GM18907 (cell line): Measurements from ENCODE around the gene AHCYL1.
"Not testable (repeated sequence)": the region's sequence is repeated elsewhere in the genome, so short reads cannot be mapped to it uniquely, and the experiment has no call there.

ENCODE experiments used
- ATAC-seq: cut with Tn5 transposase; IDR thresholded peaks from one replicate; pipeline ENCODE4 v1.9.1; 2021; ENCODE audit warnings: mild to moderate bottlenecking, moderate library complexity; ENCODE audit not compliant: unreplicated experiment

Gene AHCYL1

DNA sequence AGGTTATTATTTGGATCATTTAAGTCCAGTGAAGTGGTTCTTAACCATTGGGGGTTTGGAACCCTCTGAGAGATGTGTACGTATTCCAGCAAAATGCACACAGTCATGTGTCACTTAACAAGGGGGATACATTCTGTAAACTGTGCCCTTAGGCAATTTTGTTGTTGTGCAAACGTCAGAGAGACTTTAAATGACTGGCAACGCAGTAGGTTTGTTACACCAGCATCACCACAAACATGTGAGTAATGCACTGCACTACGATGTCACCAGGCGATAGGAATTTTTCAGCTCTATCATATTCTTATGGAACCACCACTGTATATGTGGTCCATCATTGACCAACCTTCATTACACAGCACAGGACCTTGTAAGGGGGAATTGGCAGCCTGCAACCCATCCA lies 11.9 kb downstream of the AHCYL1 start:
- no peak for ATAC-seq

DNA sequence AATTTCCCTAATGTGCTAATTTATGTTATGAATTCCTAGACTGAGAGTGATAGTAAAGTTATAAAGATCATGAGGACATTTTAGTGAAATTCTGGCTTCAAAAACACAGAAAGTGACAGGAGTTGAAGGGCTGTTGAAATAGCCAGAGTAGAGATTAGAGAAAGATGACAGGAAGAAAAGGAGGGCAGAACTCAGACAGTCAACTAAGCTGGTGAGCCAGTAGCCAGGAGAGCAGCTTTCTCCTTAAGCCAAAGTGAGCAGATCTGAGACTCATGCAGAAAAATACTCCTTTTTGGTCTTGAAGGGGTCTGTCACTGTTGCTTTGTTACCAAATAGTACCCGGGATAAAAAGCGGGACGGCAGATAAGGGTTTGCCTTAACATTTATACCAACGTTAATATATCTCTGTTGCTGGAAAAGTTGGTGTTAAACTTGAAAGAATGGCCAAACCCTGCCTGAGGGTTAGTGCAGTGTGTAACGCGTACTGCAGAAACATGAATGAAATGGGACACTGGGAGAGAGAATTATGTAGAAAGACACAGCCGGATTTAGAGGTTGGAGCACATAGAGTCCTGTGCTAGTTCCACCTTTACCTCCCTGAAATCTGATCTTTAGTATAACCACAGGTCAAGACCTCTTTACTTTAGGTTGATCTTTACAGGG lies 12.8 kb downstream of the AHCYL1 start:
- no peak for ATAC-seq

DNA sequence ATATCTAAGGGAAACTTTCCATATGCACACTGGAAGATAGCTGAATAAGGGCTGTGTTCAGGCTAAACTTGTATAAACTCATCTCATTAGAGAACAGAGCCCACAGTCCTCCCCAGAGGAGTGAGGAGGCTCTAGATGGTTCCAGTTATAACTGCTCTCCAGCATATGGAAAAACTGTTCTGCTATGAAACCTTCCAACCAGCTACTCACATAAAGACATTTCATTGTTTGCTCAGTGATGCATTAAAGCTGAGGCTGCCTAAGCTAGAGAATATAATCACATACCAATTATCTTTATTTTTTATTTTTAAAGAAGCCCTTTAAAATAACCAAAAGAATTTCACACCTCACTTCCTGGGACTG lies 13.3 kb downstream of the AHCYL1 start:
- no peak for ATAC-seq

DNA sequence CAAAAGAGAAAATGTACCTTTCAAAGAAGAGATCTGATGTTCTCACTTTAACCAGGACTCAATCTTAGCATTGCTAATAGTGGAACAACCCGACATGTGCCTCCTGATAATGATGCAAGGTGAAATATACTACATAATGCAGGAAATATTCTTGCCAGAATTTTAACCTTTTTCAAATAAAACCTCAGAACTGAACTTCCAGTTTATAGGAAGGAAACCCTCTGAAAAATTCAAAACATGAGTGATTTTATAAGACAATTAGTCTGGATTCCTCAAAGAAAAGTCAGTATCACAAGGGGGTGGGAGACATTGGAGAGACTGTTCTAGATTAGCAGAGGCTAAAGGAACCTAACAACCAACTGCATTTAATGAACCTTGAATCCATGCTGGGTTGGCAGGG lies 18.1 kb downstream of the AHCYL1 start:
- ATAC-seq, result no peak

DNA sequence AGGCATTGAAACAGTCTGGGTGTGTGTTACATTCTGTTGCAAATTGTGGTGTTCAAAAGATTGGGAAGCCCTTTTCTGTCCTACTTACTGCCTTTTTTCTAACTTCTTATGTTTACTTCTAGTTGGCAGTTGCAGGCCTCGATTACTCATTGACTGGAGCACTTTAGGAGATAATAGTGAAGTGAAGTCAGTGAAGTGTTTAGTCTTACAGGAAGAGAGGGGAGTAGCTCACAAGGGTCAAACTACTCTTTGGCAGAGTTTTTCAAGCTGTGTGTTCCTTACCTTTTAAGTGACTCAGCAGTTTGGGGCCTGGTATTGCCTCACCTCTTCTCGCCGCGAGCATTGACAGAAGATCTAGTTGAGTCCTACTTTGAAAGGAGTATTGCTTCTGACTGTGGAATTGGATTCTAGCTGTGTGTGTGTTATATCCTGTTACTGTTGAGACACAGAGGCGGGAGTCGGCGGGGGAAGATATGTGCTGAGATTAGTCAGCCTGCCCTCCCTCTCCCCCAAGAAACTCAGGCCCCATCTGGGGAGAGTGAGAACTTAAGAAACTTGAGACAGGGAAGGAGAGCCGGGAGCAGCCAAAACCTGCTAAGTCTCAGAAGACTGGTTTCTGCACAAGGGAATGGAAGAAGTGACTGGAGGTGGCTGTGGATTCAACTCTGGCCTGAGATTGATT lies 19.3 kb downstream of the AHCYL1 start:
- peak; percentile 85 for ATAC-seq

DNA sequence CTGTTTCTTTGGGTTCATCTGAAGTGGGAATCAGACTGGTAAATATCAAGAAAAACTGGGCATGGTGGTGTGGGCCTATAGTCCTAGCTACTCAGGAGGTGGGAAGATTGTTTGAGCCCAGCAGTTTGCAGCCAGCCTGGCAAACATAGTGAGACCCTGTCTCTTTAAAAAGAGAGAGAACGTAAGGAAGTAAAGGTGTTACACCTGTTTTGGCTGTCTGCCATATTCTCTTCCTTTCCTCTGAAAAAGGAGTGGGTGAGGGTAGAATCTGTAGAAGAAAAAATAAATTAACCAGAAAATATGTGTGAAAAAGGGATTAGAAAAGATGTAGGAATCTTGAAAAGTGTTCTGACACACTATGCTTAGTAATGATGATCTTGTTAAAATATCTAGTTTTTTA lies 20.0 kb downstream of the AHCYL1 start:
- ATAC-seq, result no peak

DNA sequence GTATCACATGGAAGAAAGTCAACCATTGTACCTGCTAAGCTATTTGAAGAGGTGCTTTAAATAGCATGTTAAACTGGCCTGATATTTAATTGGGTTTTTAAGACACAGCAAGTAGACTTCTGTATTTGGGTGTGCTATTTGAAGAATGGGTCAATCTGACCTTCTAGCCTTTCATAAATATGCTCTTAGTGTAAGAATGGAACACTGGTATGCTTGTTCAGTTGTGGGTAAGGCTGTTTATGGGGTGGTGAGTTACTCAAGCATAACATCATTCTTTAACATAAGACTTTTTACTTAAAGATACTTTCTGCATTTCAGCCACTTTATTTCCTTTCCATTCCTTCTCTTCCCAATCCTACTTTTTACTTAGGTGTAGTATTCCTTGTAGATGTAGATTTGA lies 21.4 kb downstream of the AHCYL1 start:
- ATAC-seq, result no peak

DNA sequence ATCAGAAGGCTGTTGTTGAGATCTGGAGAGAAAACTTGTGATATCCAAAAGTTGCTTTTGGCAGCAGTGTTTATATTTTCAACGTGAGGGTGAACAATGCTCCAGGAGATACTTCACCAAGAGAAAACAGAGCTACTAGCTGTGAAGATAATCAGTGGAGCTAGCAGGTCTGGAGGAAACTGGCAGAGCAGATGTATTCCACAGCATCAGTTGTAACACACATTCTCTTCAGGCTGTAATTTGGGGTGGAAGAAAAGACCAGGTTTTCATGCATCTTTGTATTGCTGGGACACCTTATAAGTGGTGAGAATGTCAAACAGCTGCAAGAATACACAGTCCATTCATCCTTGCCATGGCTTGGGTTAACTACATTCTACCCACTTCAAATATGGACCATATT lies 22.0 kb downstream of the AHCYL1 start:
- no peak for ATAC-seq

DNA sequence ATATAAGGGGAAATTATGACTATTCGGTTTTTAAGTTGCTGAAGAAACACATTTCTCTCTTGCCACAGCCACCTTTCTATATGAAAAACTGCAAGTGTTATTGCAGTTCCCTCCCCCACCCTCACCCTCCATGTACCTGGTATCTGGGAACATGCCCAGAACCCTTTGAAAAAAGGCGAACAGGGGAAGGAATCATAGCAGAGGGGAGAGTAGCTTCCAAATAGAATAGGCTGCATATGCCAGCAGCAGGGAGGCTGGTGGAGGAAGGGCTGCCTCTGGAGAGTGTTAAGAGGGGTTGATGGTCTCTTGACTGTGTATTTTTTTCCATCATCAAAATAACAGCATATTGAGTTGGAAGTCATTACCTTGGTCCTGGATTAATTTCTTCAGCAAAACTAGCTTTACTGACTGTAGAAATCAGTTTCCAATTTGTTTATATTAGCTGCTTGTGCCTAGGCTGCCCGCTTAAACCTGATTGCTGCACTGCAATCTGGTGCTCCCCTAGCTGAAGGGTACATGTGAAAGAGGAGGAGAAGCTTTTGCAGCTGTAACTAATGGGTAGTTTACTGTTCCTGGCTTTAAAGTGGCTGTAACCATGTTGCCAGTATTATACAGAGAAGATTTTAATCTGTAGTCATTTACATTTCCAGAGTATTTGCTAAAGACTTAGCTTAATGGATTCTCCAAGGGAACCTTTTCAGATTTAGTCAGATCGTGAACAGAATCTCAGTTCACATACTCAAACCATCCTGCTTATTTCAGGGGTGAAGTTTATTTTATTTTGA lies 22.7 kb downstream of the AHCYL1 start:
- no peak for ATAC-seq

DNA sequence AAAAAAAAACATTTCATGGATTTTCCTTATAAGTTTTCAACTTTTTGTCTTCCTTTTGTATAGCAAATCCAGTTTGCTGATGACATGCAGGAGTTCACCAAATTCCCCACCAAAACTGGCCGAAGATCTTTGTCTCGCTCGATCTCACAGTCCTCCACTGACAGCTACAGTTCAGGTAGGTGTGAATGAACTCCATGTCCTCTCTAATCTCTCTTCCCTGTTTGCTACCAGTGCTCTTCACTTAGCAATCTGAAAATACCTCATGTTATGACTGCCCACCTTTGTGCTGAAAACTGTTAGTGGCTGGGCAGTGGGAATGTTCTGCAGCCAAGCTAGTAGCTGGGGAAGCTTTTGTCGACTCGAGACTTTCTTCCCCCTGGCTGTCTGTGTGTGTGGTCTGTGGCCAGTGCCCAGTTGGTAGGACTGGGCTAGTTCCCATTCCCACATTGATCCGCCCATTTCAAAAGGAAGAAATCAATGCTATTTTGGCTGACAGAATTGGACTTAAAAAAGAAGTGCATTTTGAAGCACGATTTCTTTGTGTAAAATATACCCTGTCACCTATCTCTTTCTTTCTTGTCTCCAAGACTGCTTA lies 24.5 kb downstream of the AHCYL1 start:
- no peak for ATAC-seq

DNA sequence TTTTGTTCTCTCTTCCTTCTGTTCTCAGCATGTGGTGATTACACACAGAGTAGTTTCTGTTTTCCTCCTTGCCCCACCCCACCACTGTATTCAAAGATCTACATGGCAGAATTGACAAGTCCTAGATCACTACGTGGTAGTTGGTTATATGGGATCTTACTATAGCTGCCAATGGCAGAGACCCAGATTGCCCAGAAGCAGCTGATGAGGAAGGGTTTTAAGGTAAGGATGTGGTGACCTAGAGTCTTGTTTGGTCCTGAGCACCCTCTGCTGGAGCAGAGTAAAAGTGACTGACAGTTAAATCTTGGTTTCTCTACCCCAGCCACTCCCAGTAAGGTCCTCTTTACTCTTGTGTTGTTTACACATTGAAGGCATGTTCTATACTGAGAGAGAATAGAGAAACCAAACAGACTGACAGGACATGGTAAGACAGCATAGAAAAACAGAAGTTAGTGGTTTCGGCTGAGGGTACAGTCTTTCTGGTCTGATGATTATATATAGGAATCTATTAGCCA lies 27.0 kb downstream of the AHCYL1 start:
- ATAC-seq, result peak; percentile 95

DNA sequence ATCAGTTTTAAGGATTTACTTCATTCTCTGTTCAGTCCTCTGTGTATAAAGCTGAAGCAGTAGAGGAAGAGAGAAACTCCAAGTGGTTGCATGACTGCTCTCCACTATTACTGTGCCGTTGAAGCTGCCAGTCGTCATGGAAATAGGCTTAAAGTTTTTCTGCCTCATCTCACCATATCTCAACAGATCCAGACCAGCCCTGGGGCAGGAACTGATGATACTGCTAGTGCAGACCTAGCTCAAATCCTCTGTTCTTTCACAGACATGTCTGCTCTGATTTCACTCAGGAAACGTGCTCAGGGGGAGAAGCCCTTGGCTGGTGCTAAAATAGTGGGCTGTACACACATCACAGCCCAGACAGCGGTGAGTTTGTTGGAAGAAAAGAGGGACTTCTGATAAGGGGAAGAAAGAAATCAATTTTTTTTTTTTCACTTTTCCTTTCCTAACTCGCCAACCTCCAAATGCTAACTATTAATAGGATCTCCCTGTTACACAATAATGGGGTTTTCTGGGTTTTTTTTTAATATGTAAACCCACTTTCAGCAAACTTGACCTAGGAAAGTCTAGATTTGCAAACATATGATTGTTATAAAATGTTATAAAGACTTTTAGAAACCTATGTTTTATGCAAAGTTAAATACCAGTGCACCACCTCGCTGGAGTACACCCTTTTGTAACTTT lies 27.7 kb downstream of the AHCYL1 start:
- peak; percentile 78 for ATAC-seq

DNA sequence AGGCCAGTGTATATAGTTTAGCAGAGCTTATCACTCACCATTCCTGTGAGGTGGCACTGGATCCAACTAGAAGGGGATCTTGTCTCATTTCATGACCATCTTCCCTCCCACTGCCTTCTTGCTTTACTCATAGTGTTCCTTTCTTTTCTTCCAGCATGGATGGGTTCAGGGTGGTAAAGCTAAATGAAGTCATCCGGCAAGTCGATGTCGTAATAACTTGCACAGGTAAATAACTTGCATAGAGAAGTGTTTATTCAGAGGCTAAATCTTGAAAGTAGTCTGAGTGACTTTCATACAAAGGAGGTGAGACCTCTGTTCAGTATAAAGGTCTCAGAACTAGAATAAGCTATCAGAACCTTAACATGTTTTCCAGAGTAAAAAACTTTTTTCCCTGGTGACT lies 33.2 kb downstream of the AHCYL1 start:
- ATAC-seq, result no peak

DNA sequence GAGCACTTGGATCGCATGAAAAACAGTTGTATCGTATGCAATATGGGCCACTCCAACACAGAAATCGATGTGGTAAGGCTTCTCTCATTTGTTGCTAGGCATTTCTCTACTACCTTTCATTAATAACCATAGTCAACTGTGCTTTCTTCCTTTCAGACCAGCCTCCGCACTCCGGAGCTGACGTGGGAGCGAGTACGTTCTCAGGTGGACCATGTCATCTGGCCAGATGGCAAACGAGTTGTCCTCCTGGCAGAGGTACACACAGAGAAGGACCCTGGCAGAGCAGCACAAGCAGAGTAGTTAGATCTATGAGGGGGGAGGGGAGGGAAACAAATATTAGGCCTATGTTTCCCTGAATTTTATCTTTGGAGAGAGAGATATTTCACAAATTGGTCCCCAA lies 33.8 kb downstream of the AHCYL1 start:
- no peak for ATAC-seq

DNA sequence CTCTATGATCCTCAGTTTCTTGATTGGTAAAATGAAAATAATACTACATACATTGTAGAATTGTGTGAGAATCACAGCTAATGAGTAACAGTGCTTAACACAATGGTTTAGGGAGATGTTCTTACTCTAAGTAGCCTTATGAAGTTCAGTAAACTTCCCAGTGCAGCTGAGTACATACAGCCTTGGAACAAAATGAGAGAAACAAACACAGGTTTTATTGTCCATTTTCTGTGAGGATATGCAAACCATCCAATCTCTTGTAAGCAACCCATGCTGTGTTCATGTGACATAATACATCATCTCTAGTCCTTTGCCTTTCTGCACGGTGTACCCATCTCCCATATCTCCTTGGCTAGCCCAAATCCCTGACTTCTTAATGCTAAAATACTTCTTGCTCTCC lies 35.2 kb downstream of the AHCYL1 start:
- ATAC-seq, result no peak

DNA sequence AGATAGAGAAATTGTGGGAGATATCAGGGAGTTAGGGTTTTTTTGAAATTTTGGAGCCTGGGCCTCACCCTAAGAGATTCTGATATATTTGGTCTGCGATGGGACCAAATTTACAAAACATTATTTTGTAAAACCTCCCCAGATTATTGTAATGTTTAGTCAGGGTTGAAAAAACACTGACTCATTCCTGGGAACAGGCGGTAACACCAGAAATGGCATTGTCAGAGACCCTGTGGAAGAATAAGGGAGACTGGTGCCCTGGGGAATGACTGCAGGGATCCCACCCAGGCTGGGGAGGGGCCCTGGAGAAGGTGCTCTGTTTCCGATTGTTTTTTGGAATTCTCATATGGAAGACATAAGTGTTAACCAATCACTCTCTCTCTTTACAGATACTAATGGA lies 36.7 kb downstream of the AHCYL1 start:
- ATAC-seq, result no peak

DNA sequence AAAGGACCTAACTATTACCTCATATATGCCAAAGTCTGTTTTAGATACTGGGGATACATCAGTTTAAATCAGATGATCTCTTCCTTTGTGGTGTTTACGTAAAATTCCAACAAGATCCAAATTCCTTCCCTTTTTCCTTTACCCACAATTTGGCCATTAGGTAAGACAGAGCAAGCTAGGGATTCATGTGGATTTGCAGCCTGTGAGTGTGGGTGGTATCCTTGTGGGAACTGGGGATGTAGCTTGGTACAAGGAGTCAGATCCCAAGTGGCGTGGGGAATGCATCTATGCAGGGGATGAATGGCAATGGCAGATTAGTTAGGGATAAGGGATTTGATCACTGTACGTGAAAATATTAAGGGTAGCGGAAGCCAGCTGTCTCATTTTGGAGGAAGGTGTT lies 40.0 kb downstream of the AHCYL1 start:
- ATAC-seq, result no peak

DNA sequence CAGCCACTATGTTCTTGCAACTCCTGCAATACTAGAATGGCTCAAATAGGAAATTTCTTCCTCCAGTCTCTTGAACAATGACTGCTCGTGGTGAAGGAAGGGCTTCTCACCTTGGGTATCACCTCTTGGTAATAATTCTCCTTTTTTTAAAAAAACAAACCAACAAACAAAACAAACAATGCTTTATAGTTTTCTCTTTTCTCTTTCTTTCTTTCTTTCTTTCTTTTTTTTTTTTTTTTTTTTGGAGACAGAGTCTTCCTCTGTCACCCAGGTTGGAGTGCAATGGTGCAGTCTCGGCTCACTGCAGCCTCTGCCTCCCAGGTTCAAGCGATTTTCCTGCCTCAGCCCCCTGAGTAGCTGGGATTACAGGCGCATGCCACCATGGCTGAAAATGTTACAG lies 46.1 kb downstream of the AHCYL1 start:
- ATAC-seq, result not testable (repeated sequence)

DNA sequence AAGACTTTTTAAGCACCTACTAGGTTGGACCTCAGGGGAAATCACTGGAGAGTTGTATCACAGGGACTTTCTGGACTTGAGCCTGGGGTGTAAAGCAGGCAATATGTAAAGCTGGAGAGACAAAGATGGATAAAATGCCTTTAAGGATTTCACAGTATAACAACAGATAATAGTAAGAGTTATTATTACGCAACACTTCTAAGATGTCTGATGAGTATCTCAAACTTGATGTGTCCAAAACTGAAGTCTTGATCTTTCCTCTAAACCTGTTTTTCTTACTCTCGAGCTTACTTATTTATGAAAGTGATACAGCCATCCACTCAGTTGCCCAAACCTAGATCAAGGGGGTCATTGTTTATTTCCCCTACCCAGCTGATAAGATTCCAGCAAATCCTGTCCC lies 47.8 kb downstream of the AHCYL1 start:
- ATAC-seq, result no peak

DNA sequence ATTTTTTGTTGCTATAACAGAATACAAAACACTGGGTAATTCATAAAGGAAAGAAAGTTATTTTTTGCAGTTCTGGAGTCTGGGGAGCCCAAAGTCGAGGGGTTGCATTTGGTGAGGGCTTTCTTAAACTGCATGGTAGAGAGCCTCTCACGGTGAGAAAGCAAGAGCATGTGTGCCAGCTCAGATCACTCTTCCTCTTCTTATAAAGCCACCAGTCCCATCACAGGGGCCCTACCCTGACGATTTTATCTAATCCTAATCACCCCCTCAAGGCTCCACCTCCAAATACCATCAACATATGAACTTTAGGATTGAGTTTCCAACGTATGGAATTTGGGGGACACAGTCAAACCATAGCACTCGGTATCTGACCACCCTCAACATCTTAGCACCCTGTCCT lies 48.9 kb downstream of the AHCYL1 start:
- no peak for ATAC-seq

DNA sequence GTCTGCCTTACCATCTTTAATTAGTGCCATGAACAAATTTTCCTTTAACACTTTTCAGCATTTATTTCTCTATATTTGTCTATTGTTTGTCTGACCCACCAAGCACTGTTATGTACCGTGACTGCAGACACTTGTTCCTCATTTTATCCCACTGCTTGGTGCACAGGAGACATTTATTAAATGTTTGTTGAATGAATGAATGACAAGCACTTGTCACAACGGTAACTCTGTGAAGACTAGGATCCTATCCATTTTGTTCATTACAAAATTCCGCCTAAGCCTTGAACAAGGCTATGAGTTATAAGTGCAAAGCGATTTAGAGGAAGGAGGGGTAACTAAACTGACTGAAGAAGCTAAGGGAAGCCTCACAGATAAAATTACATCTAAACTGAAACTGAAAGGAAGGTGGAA lies 49.5 kb downstream of the AHCYL1 start:
- no peak for ATAC-seq
